Activated CD4-positive, alpha-beta T cell treated with anti-CD3 and anti-CD28 coated beads for 48 hours (primary cell): ENCODE data around the gene FMNL3.

Source experiments
- DNase-seq: peaks from one replicate; pipeline ENCODE4 v3.0.0-alpha.2; 2020

The FMNL3 gene

GRCh38 chr12:49588721-49589516 lies 118.3 kb downstream of the FMNL3 start:
- no peak for DNase-seq

GRCh38 chr12:49588281-49588680 lies 118.9 kb downstream of the FMNL3 start:
- DNase-seq: no peak

- no peak for DNase-seq
Measured at GRCh38 chr12:49587174-49587908, 119.9 kb downstream of the FMNL3 start.
